ENCODE measurements around the gene EDC3. TPM values are rescaled to one million over a fixed set of nuclear protein-coding genes. Genes with fewer than 3 reads are reported as not detected.

EDC3 gene
- total and polyA plus RNA-seq, 9 of the 15 experiments (the other 6 are each of a cell fraction or from before 2014, with no cell fraction given): 11.7 to 63.9 (median 32.8) TPM

DNA sequence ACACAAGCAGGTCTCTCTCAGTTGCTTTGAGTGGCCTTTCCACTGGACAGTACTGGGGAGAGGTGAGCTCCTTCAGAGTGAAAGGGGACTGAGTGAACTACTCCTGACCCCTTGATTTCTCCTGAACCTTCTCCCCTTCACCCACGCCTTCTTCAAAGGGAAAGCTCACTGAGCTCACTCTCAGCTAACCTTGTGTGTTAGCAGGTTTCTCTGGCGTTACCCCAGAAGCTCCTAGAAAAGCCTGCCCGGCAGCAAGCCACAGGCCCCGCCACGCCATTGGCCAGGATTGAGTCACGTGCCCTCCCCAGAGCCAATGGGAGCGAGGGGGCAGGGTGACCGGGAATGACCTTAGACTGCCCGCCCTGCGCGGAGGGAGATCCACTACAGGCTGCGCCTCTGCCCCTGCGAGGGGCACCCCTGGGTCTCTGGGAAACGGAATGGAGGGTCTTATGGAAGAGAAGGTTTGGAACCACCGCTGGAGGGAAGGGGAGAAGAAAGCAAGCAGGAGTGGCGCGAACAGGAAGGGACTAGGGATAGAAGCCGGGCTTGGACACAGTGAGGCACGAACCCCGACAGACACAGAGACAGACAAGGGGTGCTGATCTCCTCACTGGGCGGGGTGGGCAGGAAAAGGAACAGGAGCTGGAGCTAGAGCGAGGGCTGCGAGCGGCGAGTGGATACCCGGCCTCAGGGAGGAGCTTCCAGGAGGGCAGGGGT, 97.5 kb downstream of the EDC3 start (continued):
- peak; percentile 98 for TF ChIP-seq RAD51 (IDR thresholded peaks at IDR 0.05; ENCODE audit: borderline replicate concordance, low read depth)
- TF ChIP-seq, protein P1, sequence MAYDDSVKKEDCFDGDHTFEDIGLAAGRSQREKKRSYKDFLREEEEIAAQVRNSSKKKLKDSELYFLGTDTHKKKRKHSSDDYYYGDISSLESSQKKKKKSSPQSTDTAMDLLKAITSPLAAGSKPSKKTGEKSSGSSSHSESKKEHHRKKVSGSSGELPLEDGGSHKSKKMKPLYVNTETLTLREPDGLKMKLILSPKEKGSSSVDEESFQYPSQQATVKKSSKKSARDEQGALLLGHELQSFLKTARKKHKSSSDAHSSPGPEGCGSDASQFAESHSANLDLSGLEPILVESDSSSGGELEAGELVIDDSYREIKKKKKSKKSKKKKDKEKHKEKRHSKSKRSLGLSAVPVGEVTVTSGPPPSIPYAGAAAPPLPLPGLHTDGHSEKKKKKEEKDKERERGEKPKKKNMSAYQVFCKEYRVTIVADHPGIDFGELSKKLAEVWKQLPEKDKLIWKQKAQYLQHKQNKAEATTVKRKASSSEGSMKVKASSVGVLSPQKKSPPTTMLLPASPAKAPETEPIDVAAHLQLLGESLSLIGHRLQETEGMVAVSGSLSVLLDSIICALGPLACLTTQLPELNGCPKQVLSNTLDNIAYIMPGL (CRISPR knock-in tag; IDR thresholded peaks at IDR 0.05): peak; percentile 76; the same call in 1 of the 2 replicates
- 0 out of 2 replicates have a peak, but pooled peaks have one; percentile 32 for TF ChIP-seq ETV5 (CRISPR knock-in tag; IDR thresholded peaks at IDR 0.05; ENCODE audit: low read depth)
- TF ChIP-seq NRF1 (conservative IDR thresholded peaks at IDR 0.05 in 1 of 2, IDR thresholded peaks at IDR 0.05 in 1 of 2): peak; percentile 85 to 88
- TF ChIP-seq FOXM1 (IDR thresholded peaks at IDR 0.05; ENCODE audit: low read depth): no peak
- no peak for TF ChIP-seq FOXM1 (CRISPR knock-in tag; IDR thresholded peaks at IDR 0.05; ENCODE audit: low read depth)
- TF ChIP-seq, protein P2, sequence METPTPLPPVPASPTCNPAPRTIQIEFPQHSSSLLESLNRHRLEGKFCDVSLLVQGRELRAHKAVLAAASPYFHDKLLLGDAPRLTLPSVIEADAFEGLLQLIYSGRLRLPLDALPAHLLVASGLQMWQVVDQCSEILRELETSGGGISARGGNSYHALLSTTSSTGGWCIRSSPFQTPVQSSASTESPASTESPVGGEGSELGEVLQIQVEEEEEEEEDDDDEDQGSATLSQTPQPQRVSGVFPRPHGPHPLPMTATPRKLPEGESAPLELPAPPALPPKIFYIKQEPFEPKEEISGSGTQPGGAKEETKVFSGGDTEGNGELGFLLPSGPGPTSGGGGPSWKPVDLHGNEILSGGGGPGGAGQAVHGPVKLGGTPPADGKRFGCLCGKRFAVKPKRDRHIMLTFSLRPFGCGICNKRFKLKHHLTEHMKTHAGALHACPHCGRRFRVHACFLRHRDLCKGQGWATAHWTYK (CRISPR knock-in tag; IDR thresholded peaks at IDR 0.05): peak; percentile 62; the same call in 1 of the 2 replicates
- TF ChIP-seq ETV6 (IDR thresholded peaks at IDR 0.05; ENCODE audit: borderline replicate concordance in 1 of 2, low read depth in 2 of 2, low read length in 1 of 2): no peak
- no peak for TF ChIP-seq ETV6 (CRISPR knock-in tag; IDR thresholded peaks at IDR 0.05; ENCODE audit: borderline replicate concordance)
- TF ChIP-seq NR2C1 (IDR thresholded peaks at IDR 0.05): peak; percentile 79
- TF ChIP-seq NR2C1 (tag; IDR thresholded peaks at IDR 0.05): peak; percentile 71; the same call in 1 of the 2 replicates
- TF ChIP-seq, protein P3, sequence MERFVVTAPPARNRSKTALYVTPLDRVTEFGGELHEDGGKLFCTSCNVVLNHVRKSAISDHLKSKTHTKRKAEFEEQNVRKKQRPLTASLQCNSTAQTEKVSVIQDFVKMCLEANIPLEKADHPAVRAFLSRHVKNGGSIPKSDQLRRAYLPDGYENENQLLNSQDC (CRISPR knock-in tag; IDR thresholded peaks at IDR 0.05): no peak
- no peak for TF ChIP-seq TEAD2 (tag; IDR thresholded peaks at IDR 0.05)
- TF ChIP-seq SPI1 (IDR thresholded peaks at IDR 0.05; ENCODE audit: borderline replicate concordance, low read depth, low read length): no peak
- no peak for TF ChIP-seq CBX1 (IDR thresholded peaks at IDR 0.05; ENCODE audit: low read depth)
- TF ChIP-seq, protein P4, sequence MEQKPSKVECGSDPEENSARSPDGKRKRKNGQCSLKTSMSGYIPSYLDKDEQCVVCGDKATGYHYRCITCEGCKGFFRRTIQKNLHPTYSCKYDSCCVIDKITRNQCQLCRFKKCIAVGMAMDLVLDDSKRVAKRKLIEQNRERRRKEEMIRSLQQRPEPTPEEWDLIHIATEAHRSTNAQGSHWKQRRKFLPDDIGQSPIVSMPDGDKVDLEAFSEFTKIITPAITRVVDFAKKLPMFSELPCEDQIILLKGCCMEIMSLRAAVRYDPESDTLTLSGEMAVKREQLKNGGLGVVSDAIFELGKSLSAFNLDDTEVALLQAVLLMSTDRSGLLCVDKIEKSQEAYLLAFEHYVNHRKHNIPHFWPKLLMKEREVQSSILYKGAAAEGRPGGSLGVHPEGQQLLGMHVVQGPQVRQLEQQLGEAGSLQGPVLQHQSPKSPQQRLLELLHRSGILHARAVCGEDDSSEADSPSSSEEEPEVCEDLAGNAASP (IDR thresholded peaks at IDR 0.05): peak; percentile 95
- no peak; the same call in 1 of the 2 replicates for TF ChIP-seq ZNF589 (CRISPR knock-in tag; IDR thresholded peaks at IDR 0.05; ENCODE audit: low read depth)
- TF ChIP-seq, protein P5, sequence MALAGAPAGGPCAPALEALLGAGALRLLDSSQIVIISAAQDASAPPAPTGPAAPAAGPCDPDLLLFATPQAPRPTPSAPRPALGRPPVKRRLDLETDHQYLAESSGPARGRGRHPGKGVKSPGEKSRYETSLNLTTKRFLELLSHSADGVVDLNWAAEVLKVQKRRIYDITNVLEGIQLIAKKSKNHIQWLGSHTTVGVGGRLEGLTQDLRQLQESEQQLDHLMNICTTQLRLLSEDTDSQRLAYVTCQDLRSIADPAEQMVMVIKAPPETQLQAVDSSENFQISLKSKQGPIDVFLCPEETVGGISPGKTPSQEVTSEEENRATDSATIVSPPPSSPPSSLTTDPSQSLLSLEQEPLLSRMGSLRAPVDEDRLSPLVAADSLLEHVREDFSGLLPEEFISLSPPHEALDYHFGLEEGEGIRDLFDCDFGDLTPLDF (CRISPR knock-in tag; IDR thresholded peaks at IDR 0.05): peak; percentile 71; the same call in 1 of the 2 replicates
- TF ChIP-seq HDAC6 (IDR thresholded peaks at IDR 0.05; ENCODE audit: low read depth, low read length): no peak
- TF ChIP-seq, protein P6, sequence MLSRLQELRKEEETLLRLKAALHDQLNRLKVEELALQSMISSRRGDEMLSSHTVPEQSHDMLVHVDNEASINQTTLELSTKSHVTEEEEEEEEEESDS (CRISPR knock-in tag; IDR thresholded peaks at IDR 0.05): no peak
- TF ChIP-seq DDX20 (tag; IDR thresholded peaks at IDR 0.05; ENCODE audit: low read depth): no peak
- TF ChIP-seq ARID2 (IDR thresholded peaks at IDR 0.05): no peak
- TF ChIP-seq HDGF (IDR thresholded peaks at IDR 0.05): 0 out of 2 replicates have a peak, but pooled peaks have one; percentile 68

Measured in K562 (cell line).